Limb (tissue), 2 donors: ENCODE data around the gene RASD1.
"Not testable (repeated sequence)": the region's sequence is repeated elsewhere in the genome, so short reads cannot be mapped to it uniquely, and the experiment has no call there.

Experiments used
- DNase-seq, 2 donors: peaks; one replicate each; pipeline ENCODE4 v3.0.0-alpha.2; 2016; ENCODE audit errors: extremely low spot score in 2 of 2

RASD1 gene

DNA sequence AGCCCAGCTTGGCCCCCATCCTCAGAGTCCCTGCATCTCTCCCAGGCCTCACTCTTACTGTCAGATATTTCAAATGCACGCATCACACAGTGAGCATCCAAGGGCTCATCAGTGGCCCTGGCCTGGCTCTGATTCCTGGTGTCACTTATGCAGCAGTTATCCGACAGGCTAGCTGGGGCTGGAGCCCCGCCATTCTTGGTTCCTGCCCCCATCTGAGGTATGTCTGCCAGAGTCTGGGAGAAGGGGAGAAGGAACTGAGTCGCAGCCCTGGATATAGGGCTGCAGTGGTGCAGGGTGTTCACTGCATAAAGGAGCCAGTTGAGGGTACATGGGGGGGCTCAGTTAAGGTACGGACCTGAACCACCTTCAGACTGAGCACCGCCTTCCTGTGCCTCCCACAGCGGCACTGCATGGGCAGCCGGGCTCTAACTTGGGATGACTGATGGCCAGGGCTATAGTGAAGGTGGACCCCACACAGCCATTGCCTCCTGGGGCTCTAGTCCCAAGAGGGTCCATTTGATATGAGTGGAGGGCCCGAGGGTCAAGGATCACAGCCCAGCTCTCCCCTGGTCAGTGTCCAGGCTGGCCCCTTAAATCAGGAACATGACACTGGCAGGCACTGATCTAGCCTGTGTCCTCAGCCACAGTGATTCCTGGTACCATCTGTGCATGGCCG is 1.8 kb upstream of the RASD1 start:
- no peak for DNase-seq

- DNase-seq, result no peak
Measured at GRCh38 chr17:17497065-17497844, 1.1 kb upstream of the RASD1 start.

DNA sequence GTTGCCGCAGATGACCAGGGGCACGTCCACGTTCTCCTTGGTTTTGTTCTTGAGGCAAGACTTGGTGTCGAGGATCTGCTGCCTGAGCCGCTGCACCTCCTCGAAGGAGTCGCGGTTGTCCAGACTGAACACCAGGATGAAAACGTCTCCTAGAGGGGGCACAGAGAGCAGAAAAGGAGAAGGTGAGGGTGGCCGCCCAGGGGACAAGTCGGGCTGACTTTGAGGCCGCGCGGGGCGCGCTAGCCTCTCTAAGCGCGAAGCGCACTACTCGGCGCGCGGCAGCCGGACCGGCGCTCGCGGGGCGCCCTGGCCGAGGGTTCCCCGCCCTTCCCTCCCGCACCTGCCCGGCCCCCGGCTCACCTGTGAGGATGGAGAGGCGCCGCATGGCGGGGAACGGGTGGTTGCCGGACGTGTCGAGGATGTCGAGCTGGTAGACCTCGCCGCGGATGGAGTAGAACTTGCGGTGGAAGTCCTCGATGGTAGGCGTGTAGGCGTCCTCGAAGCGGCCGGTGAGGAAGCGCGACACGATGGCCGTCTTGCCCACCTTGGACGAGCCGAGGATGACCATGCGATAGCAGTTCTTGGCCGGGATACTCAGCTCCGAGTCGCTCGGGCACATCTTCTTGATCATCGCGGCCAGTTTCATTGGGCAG is 533 bp downstream of the RASD1 start:
- DNase-seq, result peak in 1 of 2 donors; percentile 58

DNA sequence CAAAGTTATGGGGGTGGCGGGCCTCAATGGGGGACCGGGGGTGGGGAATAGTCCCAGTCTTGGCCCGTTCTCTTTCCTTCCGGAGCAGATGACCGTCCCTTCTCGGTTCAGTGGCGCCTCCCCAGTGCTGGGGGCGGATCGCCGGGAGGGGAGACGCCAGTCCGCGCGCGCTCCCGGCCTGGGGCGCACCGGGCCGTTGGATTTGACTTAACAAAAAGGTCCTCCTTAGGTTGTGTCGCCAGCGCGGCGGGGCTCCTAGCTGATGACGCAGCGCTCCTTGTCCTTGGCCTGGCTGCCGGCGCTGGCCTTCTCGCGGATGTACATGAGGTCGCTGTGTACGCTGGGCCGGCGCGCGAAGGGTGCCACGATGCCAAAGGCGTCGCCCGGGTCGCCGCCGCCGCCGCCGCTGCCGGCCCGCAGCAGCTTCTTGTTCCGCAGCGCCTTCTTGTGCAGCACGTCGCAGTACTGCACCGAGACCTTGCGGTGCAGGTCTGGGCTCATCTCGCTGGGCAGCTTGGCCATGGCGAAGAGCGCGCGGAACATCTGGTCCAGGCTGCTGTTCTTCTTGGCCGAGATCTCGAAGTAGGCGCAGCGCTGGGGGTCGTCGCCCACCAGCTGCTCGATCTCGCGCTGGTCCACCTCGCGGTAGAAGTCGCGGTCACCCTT is 1.2 kb downstream of the RASD1 start:
- DNase-seq, result peak in 1 of 2 donors; percentile 64

- no peak for DNase-seq
Measured at GRCh38 chr17:17494499-17494869, 1.7 kb downstream of the RASD1 start.

DNA sequence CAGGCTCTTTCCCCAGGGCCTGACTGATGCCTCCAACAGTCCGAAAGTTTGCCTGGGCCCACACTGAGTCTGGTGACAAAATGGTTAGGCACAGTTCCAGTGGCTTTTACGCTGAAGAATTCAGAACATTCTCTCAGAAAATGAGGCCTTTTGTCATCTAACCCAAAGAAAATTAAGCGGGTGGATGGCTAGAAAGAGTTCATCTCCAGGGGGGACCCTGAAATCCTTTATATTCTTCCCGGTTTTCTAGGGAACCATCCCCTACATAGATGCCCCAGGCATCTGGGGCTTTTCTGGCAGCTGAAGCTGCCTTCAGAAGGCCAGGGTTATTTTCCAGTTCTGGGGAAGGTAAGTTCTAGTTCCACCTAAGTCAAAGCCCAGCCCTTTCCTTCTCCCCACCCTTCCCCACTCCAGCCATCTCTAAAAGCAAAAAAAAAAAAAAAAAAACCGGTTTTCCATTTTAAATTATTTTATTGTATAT is 2.2 kb downstream of the RASD1 start:
- DNase-seq, result no peak

GRCh38 chr17:17493249-17493985 is 2.8 kb downstream of the RASD1 start:
- DNase-seq, result peak in 1 of 2 donors; percentile 33

DNA sequence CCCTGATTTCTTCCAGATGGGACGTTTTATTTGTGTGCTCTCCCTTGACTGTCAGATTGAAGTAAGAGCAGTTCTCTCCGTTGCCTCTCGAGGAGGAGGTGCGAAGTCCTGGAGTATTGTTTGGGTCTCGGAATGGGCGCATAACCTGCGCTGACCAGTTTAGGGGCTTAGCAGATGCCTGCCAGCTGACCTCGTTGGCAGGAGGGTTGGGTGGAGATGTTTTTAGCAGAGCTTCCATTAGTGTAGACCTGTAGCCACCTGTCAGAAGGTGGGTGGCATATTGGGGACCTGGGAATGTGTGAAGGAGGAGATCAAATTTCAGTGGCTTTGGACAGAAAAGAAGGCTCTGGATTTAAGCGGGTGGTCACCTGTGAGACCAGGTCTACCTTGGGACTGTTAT is 3.6 kb downstream of the RASD1 start:
- DNase-seq, result no peak

GRCh38 chr17:17492085-17492484 is 4.1 kb downstream of the RASD1 start:
- DNase-seq, result no peak

- DNase-seq, result no peak
Measured at GRCh38 chr17:17491546-17491988, 4.6 kb downstream of the RASD1 start.

DNA sequence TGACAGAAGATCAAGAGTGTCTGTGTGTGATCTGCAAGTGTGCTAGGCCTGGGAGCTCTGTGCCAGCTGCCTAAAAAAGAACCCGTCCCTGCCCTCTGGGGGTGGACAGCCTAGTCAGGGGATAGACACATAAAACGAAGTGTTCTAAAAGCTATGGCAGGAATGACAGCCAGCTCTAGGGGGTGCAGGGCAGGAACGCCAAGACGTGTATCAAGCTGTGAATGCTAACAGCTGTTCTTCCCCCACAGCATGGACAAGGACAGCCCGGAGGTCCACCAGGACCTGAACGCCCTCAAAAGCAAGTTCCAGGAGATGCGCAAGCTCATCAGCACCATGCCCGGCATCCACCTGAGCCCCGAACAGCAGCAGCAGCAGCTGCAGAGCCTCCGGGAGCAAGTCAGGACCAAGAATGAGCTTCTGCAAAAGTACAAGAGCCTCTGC is 5.1 kb downstream of the RASD1 start:
- DNase-seq, result no peak

DNA sequence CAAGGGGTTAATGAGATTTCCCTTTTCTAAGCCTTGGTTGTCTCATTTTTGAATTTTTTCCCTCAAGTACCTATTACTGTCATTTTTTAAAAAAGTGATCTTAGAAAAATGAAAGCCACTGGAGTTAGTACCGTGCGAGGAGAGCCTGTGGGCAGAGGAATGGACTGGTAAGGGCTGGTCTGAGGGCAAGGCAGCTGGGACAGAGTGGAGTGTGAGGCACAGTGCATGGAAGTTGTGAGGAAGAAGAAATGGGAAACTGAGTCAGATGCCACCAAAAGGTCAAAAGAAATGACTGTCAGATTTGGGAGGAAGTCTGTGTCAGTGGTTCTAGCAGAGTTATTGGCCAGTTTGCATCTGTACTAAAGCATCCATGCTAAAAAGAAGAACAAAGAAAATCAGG is 8.2 kb downstream of the RASD1 start:
- no peak for DNase-seq

DNA sequence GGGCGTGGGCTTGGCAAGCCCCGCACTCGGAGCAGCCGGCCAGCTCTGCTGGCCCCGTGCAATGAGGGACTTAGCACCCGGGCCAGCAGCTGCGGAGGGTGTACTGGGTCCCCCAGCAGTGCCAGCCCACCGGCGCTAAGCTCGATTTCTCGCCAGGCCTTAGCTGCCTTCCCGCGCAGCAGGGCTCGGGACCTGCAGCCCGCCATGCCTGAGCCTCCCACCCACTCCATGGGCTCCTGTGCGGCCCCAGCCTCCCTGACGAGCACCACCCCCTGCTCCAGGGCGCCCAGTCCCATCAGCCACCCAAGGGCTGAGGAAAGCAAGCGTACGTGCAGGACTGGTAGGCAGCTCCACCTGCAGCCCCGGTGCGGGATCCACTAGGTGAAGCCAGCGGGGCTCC is 9.8 kb downstream of the RASD1 start:
- not testable (repeated sequence) for DNase-seq

DNA sequence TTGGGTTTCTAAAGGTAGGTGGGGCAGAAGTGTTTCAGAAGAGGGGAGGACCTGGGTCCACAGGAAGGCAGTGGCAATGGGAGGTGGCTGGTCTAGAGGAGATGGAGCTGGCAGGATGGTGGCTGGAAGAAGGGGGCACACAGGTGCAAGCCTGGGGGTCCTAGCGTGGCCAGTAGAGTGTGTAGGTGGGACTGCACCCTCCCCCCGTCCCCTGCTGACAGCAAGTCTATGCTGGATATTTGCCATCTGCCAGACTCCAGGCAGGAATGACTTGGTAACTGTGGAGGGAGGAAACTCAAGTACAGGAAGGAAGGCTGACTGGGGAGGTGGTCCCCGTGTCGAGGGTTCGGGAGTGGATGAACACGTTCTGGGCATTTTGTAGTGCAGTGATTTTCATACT is 10.8 kb downstream of the RASD1 start:
- DNase-seq, result no peak

GRCh38 chr17:17484451-17484899 is 11.7 kb downstream of the RASD1 start:
- no peak for DNase-seq

- DNase-seq, result no peak
Measured at GRCh38 chr17:17481860-17482259, 14.3 kb downstream of the RASD1 start.

- no peak for DNase-seq
Measured at GRCh38 chr17:17480593-17481148, 15.5 kb downstream of the RASD1 start.

- DNase-seq, result no peak
Measured at GRCh38 chr17:17479209-17479608, 17.0 kb downstream of the RASD1 start.

DNA sequence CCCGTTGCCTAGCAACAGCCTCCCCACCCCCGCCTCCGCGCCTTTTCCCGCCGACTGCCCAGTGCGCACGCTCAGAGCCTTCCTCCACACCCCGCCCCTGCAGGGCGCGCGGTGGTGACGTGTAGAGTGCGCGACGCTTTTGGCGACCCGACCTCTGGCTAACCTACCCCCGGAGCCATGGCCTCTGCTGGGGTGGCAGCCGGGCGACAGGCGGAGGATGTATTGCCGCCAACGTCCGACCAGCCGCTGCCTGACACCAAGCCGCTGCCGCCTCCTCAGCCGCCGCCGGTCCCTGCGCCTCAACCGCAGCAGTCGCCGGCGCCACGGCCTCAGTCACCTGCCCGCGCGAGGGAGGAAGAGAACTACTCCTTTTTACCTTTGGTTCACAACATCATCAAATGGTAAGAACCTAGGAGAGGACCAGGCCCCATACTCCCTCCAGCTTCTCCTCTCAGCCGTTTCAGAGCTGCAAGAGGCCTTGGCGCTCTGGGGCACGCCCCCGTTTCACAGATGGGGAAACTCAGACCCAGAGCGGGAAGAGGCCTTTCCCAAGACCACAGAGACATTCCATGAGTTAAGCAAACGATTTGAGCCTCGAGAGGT is 19.2 kb downstream of the RASD1 start, which contains the start of gene MED9:
MED9 (plus strand) TSS at position 136 of the 603 bp plus-strand sequence; CDS start at position 178, 42 bp downstream.
- DNase-seq, result peak; percentile 89 to 98

- DNase-seq, result no peak
Measured at GRCh38 chr17:17474341-17474740, 21.9 kb downstream of the RASD1 start.
